ENCODE measurements around the gene KLK15. TPM values are rescaled to one million over a fixed set of nuclear protein-coding genes. Genes with fewer than 3 reads are reported as not detected.

Gene KLK15
- total and polyA plus RNA-seq, 2 experiments from 2014 or later: not detected

GRCh38 chr19:50832666-50833065 is 708 bp downstream of the KLK15 start:
- DNase-seq (ENCODE audit: low read depth in 1 of 2, low spot score in 1 of 2): no peak
- H3K27me3 ChIP-seq: peaks cover 6% of the 10 kb centered on the region
- no peak overlapping the region for H3K27ac ChIP-seq
- no peaks in the 10 kb centered on the region for H3K4me1 ChIP-seq (ENCODE audit: low read depth)
- H3K9me3 ChIP-seq (ENCODE audit: low read depth): no peaks in the 10 kb centered on the region
- no peak overlapping the region for H3K4me3 ChIP-seq
- TF ChIP-seq, protein P1, sequence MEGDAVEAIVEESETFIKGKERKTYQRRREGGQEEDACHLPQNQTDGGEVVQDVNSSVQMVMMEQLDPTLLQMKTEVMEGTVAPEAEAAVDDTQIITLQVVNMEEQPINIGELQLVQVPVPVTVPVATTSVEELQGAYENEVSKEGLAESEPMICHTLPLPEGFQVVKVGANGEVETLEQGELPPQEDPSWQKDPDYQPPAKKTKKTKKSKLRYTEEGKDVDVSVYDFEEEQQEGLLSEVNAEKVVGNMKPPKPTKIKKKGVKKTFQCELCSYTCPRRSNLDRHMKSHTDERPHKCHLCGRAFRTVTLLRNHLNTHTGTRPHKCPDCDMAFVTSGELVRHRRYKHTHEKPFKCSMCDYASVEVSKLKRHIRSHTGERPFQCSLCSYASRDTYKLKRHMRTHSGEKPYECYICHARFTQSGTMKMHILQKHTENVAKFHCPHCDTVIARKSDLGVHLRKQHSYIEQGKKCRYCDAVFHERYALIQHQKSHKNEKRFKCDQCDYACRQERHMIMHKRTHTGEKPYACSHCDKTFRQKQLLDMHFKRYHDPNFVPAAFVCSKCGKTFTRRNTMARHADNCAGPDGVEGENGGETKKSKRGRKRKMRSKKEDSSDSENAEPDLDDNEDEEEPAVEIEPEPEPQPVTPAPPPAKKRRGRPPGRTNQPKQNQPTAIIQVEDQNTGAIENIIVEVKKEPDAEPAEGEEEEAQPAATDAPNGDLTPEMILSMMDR (IDR thresholded peaks at IDR 0.05; ENCODE audit: low read depth, low read length): no peak
- no peaks in the 10 kb centered on the region for H3K36me3 ChIP-seq

DNA sequence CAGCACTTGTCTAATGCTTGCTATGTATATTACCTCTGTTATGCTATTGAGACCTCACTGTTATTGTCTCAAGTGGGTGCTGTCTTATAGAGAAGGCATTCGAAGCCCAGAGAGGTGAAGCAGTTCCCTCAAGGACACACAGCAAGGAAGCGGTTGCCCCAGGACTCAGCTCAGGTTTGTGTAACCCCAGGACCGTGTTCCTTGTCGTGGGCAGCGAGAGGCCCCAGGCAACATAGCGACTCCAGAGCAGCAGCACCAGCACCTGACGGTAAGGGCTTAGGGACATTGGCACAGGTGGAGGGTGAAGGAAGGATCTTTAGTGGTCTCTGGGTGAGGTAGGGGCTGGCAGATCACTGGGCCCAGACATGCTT is 2.4 kb downstream of the KLK15 start:
- Histone ChIP-seq H3K27ac (no peak overlapping the region), H3K9me3 (ENCODE audit: low read depth) (no peaks in the 10 kb centered on the region), H3K36me3 (no peaks in the 10 kb centered on the region), H3K4me3 (no peak overlapping the region), H3K27me3 (peaks cover 10% of the 10 kb centered on the region), H3K4me1 (ENCODE audit: low read depth) (no peaks in the 10 kb centered on the region)
- DNase-seq (ENCODE audit: low read depth in 1 of 2, low spot score in 1 of 2): no peak
- TF ChIP-seq, protein P1 (IDR thresholded peaks at IDR 0.05; ENCODE audit: low read depth, low read length): no peak

DNA sequence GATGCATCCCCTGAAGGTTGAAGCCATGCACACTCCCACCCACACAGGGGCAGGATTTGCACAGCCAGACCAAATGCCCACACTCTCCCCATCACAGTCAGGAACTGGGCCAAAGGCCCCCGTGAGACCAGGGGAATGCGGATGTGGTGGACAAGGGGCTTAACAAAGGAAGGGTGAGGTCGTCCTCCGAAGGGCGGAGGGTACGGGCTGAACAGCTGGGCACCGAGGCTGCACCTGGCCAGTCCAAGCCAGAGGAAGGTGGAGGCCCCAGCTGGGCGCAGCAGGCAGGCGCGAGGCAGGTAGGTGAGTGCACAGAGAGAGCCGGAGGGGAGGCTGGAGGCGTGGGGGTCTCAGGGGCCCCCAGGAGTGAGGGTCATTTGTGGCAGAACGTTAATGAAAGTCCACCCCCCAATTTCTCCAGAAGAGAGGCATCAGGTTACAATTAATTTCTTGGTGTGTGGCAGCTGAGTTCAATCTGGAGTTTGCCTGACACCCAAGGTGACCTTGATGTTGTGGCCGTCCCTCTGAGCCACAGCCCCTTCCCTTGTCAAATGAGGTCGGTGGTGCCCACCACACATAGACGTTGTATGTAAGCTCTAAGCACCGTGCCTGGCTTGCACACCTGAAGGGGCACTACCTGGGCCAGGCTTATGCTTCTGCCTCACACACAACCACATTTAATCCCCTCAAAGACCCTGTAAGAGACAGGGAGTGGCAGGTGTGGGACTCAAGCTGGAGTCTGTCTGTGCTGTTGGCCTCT is 2.9 kb downstream of the KLK15 start:
- Histone ChIP-seq H3K4me3 (no peak overlapping the region), H3K27me3 (peaks cover 13% of the 10 kb centered on the region), H3K9me3 (ENCODE audit: low read depth) (no peaks in the 10 kb centered on the region), H3K36me3 (no peaks in the 10 kb centered on the region), H3K4me1 (ENCODE audit: low read depth) (no peaks in the 10 kb centered on the region), H3K27ac (no peak overlapping the region)
- DNase-seq (ENCODE audit: low read depth in 1 of 2, low spot score in 1 of 2): no peak
- TF ChIP-seq, protein P1 (IDR thresholded peaks at IDR 0.05; ENCODE audit: low read depth, low read length): no peak

GRCh38 chr19:50829801-50830200 is 3.6 kb downstream of the KLK15 start:
- DNase-seq (ENCODE audit: low read depth in 1 of 2, low spot score in 1 of 2): no peak
- Histone ChIP-seq H3K36me3 (no peaks in the 10 kb centered on the region), H3K4me3 (no peak overlapping the region), H3K9me3 (ENCODE audit: low read depth) (no peaks in the 10 kb centered on the region), H3K27ac (no peak overlapping the region), H3K27me3 (peaks cover 14% of the 10 kb centered on the region), H3K4me1 (ENCODE audit: low read depth) (no peaks in the 10 kb centered on the region)
- TF ChIP-seq, protein P1 (IDR thresholded peaks at IDR 0.05; ENCODE audit: low read depth, low read length): no peak

- no peak for DNase-seq (ENCODE audit: low read depth in 1 of 2, low spot score in 1 of 2)
- H3K4me3 ChIP-seq: no peak overlapping the region
Measured at GRCh38 chr19:50827476-50827875, 5.9 kb downstream of the KLK15 start.

More at GRCh38 chr19:50827476-50827875, 5.9 kb downstream of the KLK15 start:
- TF ChIP-seq, protein P1 (IDR thresholded peaks at IDR 0.05; ENCODE audit: low read depth, low read length): no peak
- Histone ChIP-seq H3K36me3 (no peaks in the 10 kb centered on the region), H3K9me3 (ENCODE audit: low read depth) (no peaks in the 10 kb centered on the region), H3K4me1 (ENCODE audit: low read depth) (no peaks in the 10 kb centered on the region), H3K27me3 (peaks cover 35% of the 10 kb centered on the region), H3K27ac (no peak overlapping the region)
